Lower lobe of right lung (tissue), 2 donors: ENCODE results near the gene MKKS. TPM values are rescaled to one million over a fixed set of nuclear protein-coding genes. Genes with fewer than 3 reads are reported as not detected.

Experiments
- ATAC-seq, 2 donors: fragments of 200-7000 bp; cut with Tn5 transposase; one replicate each; pipeline ENCODE4 v1.9.1; 2020 to 2022; ENCODE audit warnings: mild to moderate bottlenecking in 2 of 2, moderate library complexity in 2 of 2
- DNase-seq: peaks from one replicate; pipeline ENCODE4 v3.0.0-alpha.2; 2020
- H3K27ac ChIP-seq: fragments of 200-600 bp; one replicate; pipeline ENCODE4 v1.8.0; 2022
- H3K27me3 ChIP-seq: fragments of 200-600 bp; one replicate; pipeline ENCODE4 v1.8.0; 2022; ENCODE audit warnings: low read depth
- H3K36me3 ChIP-seq: fragments of 200-600 bp; one replicate; pipeline ENCODE4 v1.8.0; 2022; ENCODE audit warnings: mild to moderate bottlenecking
- H3K4me1 ChIP-seq: fragments of 200-600 bp; one replicate; pipeline ENCODE4 v1.8.0; 2022
- H3K4me3 ChIP-seq: fragments of 200-600 bp; one replicate; pipeline ENCODE4 v1.8.0; 2022; ENCODE audit warnings: mild to moderate bottlenecking
- H3K9me3 ChIP-seq: fragments of 200-600 bp; one replicate; pipeline ENCODE4 v1.8.0; 2022
- intact Hi-C: fragments of 100-400 bp; cut with DNase I; formaldehyde crosslinking; loops from one replicate; pipeline ENCODE4 v1.11.0; 2022
- total RNA-seq: library from RNA; stranded (reverse); fragmentation: NEBNext Ultra II Directional; extraction: Animal tissue kit (Norgen Biotek cat#: 25700); gene quantifications from one replicate; pipeline ENCODE4 v1.2.1, GENCODE V29; 2021
- TF ChIP-seq, protein P1 (sequence below): fragments of 200-600 bp; IDR thresholded peaks from one replicate; pipeline ENCODE4 v1.8.0; 2022; ENCODE audit warnings: antibody characterized with exemption, mild to moderate bottlenecking
- donor health status: DM: no; HTN: yes; CAD: no; lungs with severe emphysema.

The MKKS gene
- total RNA-seq, 1 donor from 2014 or later: 16.8 TPM

DNA sequence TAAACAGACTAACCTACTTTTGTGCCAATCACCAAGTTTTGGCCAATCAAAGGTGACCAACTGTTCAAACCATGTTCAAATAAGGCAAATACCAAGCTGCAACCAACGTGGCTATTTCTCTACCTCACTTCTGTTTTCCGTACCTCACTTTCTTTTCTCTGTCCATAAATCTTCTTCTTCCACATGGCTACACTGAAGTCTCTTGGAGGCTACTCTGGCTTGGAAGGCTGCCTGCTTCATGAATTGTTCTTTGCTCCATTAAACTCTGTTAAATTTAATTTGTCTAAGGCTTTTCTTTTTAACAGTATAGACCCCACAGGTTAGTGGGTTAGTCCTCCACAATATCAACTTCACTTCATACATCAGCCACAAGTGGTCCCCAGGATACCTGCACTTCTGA lies 58.8 kb downstream of the MKKS start:
- Histone ChIP-seq H3K27ac (no peak overlapping the region), H3K9me3 (no peaks in the 10 kb centered on the region), H3K4me3 (no peak overlapping the region), H3K4me1 (no peaks in the 10 kb centered on the region), H3K27me3 (no peaks in the 10 kb centered on the region), H3K36me3 (no peaks in the 10 kb centered on the region)
- no peak for ATAC-seq
- intact Hi-C loops: no loop called here
- TF ChIP-seq, protein P1, sequence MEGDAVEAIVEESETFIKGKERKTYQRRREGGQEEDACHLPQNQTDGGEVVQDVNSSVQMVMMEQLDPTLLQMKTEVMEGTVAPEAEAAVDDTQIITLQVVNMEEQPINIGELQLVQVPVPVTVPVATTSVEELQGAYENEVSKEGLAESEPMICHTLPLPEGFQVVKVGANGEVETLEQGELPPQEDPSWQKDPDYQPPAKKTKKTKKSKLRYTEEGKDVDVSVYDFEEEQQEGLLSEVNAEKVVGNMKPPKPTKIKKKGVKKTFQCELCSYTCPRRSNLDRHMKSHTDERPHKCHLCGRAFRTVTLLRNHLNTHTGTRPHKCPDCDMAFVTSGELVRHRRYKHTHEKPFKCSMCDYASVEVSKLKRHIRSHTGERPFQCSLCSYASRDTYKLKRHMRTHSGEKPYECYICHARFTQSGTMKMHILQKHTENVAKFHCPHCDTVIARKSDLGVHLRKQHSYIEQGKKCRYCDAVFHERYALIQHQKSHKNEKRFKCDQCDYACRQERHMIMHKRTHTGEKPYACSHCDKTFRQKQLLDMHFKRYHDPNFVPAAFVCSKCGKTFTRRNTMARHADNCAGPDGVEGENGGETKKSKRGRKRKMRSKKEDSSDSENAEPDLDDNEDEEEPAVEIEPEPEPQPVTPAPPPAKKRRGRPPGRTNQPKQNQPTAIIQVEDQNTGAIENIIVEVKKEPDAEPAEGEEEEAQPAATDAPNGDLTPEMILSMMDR: no peak
- no peak for DNase-seq

DNA sequence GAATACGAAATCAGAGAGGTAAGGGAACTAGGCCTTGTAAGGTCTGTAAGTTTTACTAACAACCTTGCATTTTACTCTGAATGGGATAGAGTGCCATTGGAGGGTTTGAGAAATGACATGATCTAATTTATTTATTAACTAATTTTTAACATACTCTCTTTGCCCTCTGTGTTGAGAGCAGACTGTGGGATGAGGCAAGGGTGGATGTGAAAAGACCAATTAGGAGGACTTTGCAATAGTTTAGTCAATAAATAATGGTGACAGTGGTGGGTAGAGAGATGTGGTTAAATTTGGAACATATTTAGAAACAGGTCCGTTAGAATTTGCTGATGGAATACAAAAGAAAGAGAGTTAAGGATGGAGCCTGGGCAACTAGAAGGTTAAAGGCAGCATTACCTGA lies 60.0 kb downstream of the MKKS start:
- TF ChIP-seq, protein P1: no peak
- intact Hi-C loops: no loop called here
- Histone ChIP-seq H3K4me3 (no peak overlapping the region), H3K9me3 (no peaks in the 10 kb centered on the region), H3K27me3 (no peaks in the 10 kb centered on the region), H3K4me1 (peaks cover 4% of the 10 kb centered on the region), H3K36me3 (no peaks in the 10 kb centered on the region), H3K27ac (no peak overlapping the region)
- ATAC-seq (no peak), DNase-seq (no peak)

DNA sequence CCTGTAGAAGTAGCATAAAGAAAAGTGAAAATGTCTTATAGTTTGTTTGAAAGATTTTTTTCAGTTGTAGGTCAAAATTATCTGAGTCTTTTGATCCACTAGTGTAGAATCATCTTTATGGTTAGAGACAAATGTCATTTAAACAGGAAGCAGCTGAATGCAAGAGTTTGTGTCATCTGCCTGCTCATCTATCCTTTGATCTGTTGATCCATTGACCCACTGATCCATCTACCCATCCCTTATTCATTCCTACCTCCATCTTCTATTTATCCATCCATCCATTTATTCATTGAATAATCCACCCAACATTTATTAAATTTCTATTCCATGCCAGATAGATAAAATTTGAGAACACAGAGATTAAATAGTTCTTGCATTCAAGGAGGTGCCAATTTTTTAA lies 62.6 kb downstream of the MKKS start:
- Histone ChIP-seq H3K4me3 (no peak overlapping the region), H3K4me1 (peaks cover 5% of the 10 kb centered on the region), H3K27ac (no peak overlapping the region), H3K36me3 (no peaks in the 10 kb centered on the region), H3K9me3 (no peaks in the 10 kb centered on the region), H3K27me3 (no peaks in the 10 kb centered on the region)
- TF ChIP-seq, protein P1: no peak
- DNase-seq (no peak), ATAC-seq (no peak)
- intact Hi-C loops: no loop called here

DNA sequence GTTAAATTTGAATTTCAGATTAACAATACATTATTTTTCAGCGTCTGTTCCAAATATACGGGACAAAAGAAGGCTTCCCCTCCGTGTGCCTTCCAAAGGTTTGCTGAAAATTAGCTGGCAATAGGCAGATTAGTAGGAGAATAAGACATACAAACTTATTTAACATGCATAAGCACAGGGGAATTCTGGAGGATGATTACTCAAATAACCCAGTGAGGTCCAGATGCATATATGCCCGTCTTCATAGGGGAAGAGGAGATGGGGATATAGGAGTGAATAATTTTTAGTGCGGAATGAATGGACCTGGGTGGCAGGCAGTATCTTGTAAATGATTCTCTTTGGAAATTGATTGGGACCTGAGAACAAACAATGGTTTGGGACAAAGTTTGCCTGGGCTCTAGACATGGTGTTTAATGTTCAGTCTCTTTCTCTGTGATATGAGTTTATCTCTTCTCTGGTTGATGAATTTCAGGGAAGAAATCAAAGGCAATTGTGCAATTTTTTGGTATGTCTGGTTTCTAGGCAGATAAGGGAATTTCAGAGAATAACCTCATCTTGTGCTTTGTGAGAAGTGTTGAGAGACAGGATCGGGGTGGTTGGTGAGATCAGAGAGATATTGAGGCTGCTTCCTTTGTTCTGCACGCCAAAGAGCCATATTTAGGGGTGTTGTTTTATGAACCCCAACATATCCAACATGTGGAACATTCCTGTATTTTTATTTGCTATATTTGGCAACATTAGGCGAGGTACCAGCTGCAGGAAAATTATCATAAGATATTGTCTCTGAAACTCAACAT lies 63.7 kb downstream of the MKKS start:
- no peaks in the 10 kb centered on the region for H3K9me3 ChIP-seq
- TF ChIP-seq, protein P1: no peak
- no peak overlapping the region for H3K27ac ChIP-seq
- H3K4me3 ChIP-seq: no peak overlapping the region
- DNase-seq: no peak
- peak; percentile 34 to 39 for ATAC-seq
- peaks cover 5% of the 10 kb centered on the region for H3K4me1 ChIP-seq
- H3K36me3 ChIP-seq: no peaks in the 10 kb centered on the region
- H3K27me3 ChIP-seq: no peaks in the 10 kb centered on the region
- intact Hi-C loops: no loop called here

DNA sequence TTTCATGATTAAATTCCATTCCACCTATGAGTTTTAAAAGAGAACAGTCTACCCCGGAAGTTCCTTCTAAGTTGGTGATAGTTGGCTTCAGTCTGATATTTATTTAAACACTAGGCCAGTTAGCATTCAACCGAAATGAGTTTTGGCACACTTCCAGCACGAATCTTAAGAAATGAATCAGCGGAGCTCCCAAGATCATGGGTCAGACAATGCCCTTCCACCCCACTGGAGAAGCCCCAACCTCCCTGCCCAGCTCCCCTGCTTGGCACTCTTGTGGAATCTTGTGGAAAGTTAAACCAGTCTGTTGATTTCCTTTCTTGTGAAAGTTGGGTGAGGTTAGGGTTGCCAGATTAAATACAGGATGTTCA lies 64.3 kb downstream of the MKKS start:
- Histone ChIP-seq H3K27ac (no peak overlapping the region), H3K4me1 (peaks cover 5% of the 10 kb centered on the region), H3K9me3 (no peaks in the 10 kb centered on the region), H3K27me3 (no peaks in the 10 kb centered on the region), H3K4me3 (no peak overlapping the region), H3K36me3 (no peaks in the 10 kb centered on the region)
- intact Hi-C loops: no loop called here
- ATAC-seq (peak in 1 of 2 donors; percentile 29), DNase-seq (no peak)
- TF ChIP-seq, protein P1: no peak
